Endodermal cell (in vitro differentiated cells): Measurements from ENCODE around the gene ANKRD17. TPM values are rescaled to one million over a fixed set of nuclear protein-coding genes. Genes with fewer than 3 reads are reported as not detected.

ENCODE experiments used
- DNase-seq: peaks from one replicate; pipeline ENCODE4 v3.0.0-alpha.2; 2017
- H3K27ac ChIP-seq: 2 replicates; pipeline ENCODE4 v1.5.1; 2013; ENCODE audit warnings: mild to moderate bottlenecking, low read depth, low read length, moderate library complexity
- H3K27me3 ChIP-seq: 2 replicates; pipeline ENCODE4 v1.6.1; 2013; ENCODE audit warnings: mild to moderate bottlenecking, low read length, moderate library complexity; ENCODE audit not compliant: insufficient read depth, control insufficient read depth, poor library complexity, severe bottlenecking
- H3K36me3 ChIP-seq: 2 replicates; pipeline ENCODE4 v1.7.0; 2013; ENCODE audit warnings: mild to moderate bottlenecking, low read length, moderate library complexity; ENCODE audit not compliant: control insufficient read depth, insufficient read depth
- H3K4me1 ChIP-seq: one replicate; pipeline ENCODE4 v1.7.0; 2013; ENCODE audit warnings: low read length; ENCODE audit not compliant: control insufficient read depth, insufficient read depth
- H3K4me3 ChIP-seq: 2 replicates; pipeline ENCODE4 v1.5.1; 2013; ENCODE audit warnings: mild to moderate bottlenecking, low read length, moderate library complexity
- H3K9ac ChIP-seq: 2 replicates; pipeline ENCODE4 v1.6.1; 2013; ENCODE audit warnings: mild to moderate bottlenecking, low read length, moderate library complexity; ENCODE audit not compliant: poor library complexity, severe bottlenecking; ENCODE audit errors: extremely low read depth
- H3K9me3 ChIP-seq: 2 replicates; pipeline ENCODE4 v1.6.1; 2013; ENCODE audit warnings: mild to moderate bottlenecking, low read length, moderate library complexity; ENCODE audit not compliant: control insufficient read depth
- H3K27ac Mint-ChIP-seq: 2 replicates; pipeline ENCODE4 v1.8.0; 2020; ENCODE audit warnings: mixed read lengths
- H3K27me3 Mint-ChIP-seq: 2 replicates; pipeline ENCODE4 v1.8.0; 2021; ENCODE audit warnings: mild to moderate bottlenecking, mixed read lengths; ENCODE audit not compliant: insufficient read depth
- H3K36me3 Mint-ChIP-seq: 2 replicates; pipeline ENCODE4 v1.8.0; 2020; ENCODE audit warnings: low read depth, mixed read lengths
- H3K4me1 Mint-ChIP-seq: 2 replicates; pipeline ENCODE4 v1.8.0; 2020; ENCODE audit warnings: mixed read lengths
- H3K4me3 Mint-ChIP-seq: 2 replicates; pipeline ENCODE4 v1.8.0; 2020; ENCODE audit warnings: mild to moderate bottlenecking, moderate library complexity, mixed read lengths
- H3K9me3 Mint-ChIP-seq: 2 replicates; pipeline ENCODE4 v1.8.0; 2020; ENCODE audit warnings: mild to moderate bottlenecking, mixed read lengths
- CTCF ChIP-seq: fragments of 200-600 bp; sonication (generic); conservative IDR thresholded peaks from 2 replicates; pipeline ENCODE4 v1.5.0; 2021; ENCODE audit warnings: antibody characterized with exemption, mild to moderate bottlenecking
- WGBS, 2 experiments: methylation state at CpG; one replicate each; pipeline versions ENCODE4 v1.1.5 to v1.1.7; 2013; ENCODE audit warnings: missing lambda C conversion rate in 2 of 2, mixed read lengths in 1 of 2; ENCODE audit not compliant: insufficient coverage in 1 of 2, insufficient read length in 1 of 2; 5-methylcytosine and 5-hydroxymethylcytosine counted together
- total RNA-seq, 2 donors: library from RNA; stranded (reverse); fragmentation: NEBNext Ultra II Directional in 1 of 2; extraction: Animal tissue kit (Norgen Biotek cat#: 25700) in 1 of 2; gene quantifications; 2 replicates in 1 of 2; 3 replicates in 1 of 2; pipeline ENCODE4 v1.2.1, GENCODE V29; 2021

ANKRD17 gene
- total RNA-seq, 2 donors from 2014 or later = 83.6 to 84.3 TPM

- Mint-ChIP-seq H3K36me3 (peaks cover 38% of the 10 kb centered on the region), H3K4me3 (no peak overlapping the region), H3K4me1 (peaks cover 12% of the 10 kb centered on the region), H3K9me3 (no peaks in the 10 kb centered on the region), H3K27ac (no peak overlapping the region), H3K27me3 (no peaks in the 10 kb centered on the region)
- H3K4me1 ChIP-seq = no peaks in the 10 kb centered on the region
- H3K36me3 ChIP-seq = peaks cover 53% of the 10 kb centered on the region
- H3K9me3 ChIP-seq = no peaks in the 10 kb centered on the region
- DNase-seq = peak; percentile 58
- no peak overlapping the region for H3K9ac ChIP-seq
- TF ChIP-seq CTCF = peak; percentile 70
- H3K27ac ChIP-seq = no peak overlapping the region
- WGBS, 2 experiments = 89 to 95% methylated on average over 3 of the region's 3 CpGs
- H3K4me3 ChIP-seq = no peak overlapping the region
- no peaks in the 10 kb centered on the region for H3K27me3 ChIP-seq
Observed at GRCh38 chr4:73127839-73128453, 130.7 kb downstream of the ANKRD17 start.

- Mint-ChIP-seq H3K27me3 (no peaks in the 10 kb centered on the region), H3K9me3 (no peaks in the 10 kb centered on the region), H3K4me3 (no peak overlapping the region), H3K4me1 (peaks cover 4% of the 10 kb centered on the region), H3K27ac (no peak overlapping the region), H3K36me3 (peaks cover 26% of the 10 kb centered on the region)
- Histone ChIP-seq H3K9me3 (no peaks in the 10 kb centered on the region), H3K4me3 (no peak overlapping the region), H3K27me3 (no peaks in the 10 kb centered on the region), H3K9ac (no peak overlapping the region), H3K27ac (no peak overlapping the region), H3K4me1 (no peaks in the 10 kb centered on the region), H3K36me3 (peaks cover 73% of the 10 kb centered on the region)
- WGBS, 2 experiments = 94 to 95% methylated on average over 4 of the region's 4 CpGs
- DNase-seq = no peak
- TF ChIP-seq CTCF = no peak
Observed at GRCh38 chr4:73109493-73109892, 149.1 kb downstream of the ANKRD17 start.

- 85 to 98% methylated on average over 4 to 5 of the region's 5 CpGs for WGBS, 2 experiments
- H3K27ac Mint-ChIP-seq = no peak overlapping the region
Observed at GRCh38 chr4:73104695-73105094, 153.9 kb downstream of the ANKRD17 start.

More at GRCh38 chr4:73104695-73105094, 153.9 kb downstream of the ANKRD17 start:
- Histone ChIP-seq H3K9ac (no peak overlapping the region), H3K4me3 (no peak overlapping the region), H3K4me1 (no peaks in the 10 kb centered on the region), H3K9me3 (no peaks in the 10 kb centered on the region), H3K36me3 (peaks cover 79% of the 10 kb centered on the region), H3K27ac (no peak overlapping the region), H3K27me3 (no peaks in the 10 kb centered on the region)
- no peak for DNase-seq
- Mint-ChIP-seq H3K4me3 (no peak overlapping the region), H3K36me3 (peaks cover 38% of the 10 kb centered on the region), H3K4me1 (peaks cover 8% of the 10 kb centered on the region), H3K9me3 (no peaks in the 10 kb centered on the region), H3K27me3 (no peaks in the 10 kb centered on the region)
- no peak for TF ChIP-seq CTCF
